Dermis microvascular lymphatic vessel endothelial cell (primary cell): ENCODE results near the gene MCRIP2. TPM values are rescaled to one million over a fixed set of nuclear protein-coding genes. Genes with fewer than 3 reads are reported as not detected.

Experiments used
- DNase-seq, 2 donors: peaks; one replicate each; pipeline versions ENCODE4 v3.0.0 to v3.0.0-alpha.2; 2010; ENCODE audit warnings: low read depth in 2 of 2
- total RNA-seq: library from RNA; depleted of rRNA; stranded (reverse); fragments of >200 nt; gene quantifications from 2 replicates; pipeline ENCODE4 v1.2.1, GENCODE V29; 2014

MCRIP2 gene
- total RNA-seq, 1 donor from 2014 or later, result 9.8 TPM

GRCh38 chr16:631808-632358, 9.7 kb upstream of the MCRIP2 start:
- DNase-seq, result no peak

- no peak for DNase-seq
These were observed 8.9 kb upstream of the MCRIP2 start for GRCh38 chr16:632486-633335.

GRCh38 chr16:633336-634050, 8.1 kb upstream of the MCRIP2 start:
- DNase-seq, result no peak

- no peak for DNase-seq
These were observed 7.5 kb upstream of the MCRIP2 start for GRCh38 chr16:634051-634670.

- no peak for DNase-seq
These were observed 6.6 kb upstream of the MCRIP2 start for GRCh38 chr16:634996-635395.

- DNase-seq, result no peak
These were observed 5.9 kb upstream of the MCRIP2 start for GRCh38 chr16:635573-636205.

DNA sequence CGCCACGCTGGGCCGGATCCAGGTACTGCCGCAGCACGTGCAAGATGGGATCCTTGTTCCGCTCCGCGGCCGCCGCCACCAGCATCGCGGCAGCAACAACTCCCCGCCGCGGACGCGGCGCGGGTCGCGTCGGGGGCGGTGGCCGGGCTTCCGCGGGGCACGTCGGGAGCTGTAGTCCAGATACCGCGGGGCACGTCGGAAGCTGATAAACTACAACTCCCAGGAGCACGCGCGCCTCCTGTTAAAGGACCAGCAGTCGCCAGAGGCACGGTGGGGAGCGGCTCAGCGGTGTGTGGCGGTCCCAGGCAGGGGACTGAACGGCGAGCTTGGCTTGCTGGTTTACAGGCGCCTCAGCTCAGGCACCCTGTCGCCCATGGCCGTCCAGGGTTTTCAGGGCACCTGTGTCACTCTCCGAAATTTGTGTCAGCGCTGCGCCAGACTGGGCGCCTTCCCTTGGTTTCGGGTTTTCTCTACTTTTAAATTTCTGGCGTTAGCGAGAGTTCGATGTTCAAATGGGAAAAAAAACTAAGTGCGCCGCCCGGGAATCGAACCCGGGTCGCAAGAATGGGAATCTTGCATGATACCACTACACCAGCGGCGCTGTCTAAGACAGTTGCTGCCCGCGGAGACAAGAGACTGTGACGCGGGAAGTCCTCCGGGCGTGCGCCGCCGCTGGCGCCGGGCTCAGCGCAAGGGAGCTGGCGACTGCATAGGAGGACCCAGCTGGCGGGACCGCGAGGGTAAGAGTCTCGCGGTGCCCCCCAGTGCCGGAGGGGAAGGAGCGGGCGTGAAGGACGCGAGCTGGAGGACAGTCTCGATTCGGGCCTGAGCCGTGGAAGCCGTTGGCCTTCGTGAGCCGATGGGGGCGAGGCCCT, 5.2 kb upstream of the MCRIP2 start, which contains the start of gene METTL26:
Gene METTL26 (minus strand): TSS at position 100 of the 875 bp plus-strand sequence. CDS start 15 bp downstream, at position 85.
- DNase-seq, result peak; percentile 88 to 97

- DNase-seq, result peak; percentile 66 to 91
These were observed 4.3 kb upstream of the MCRIP2 start for GRCh38 chr16:637081-638018.

GRCh38 chr16:638034-638543, 3.5 kb upstream of the MCRIP2 start:
- no peak for DNase-seq

DNA sequence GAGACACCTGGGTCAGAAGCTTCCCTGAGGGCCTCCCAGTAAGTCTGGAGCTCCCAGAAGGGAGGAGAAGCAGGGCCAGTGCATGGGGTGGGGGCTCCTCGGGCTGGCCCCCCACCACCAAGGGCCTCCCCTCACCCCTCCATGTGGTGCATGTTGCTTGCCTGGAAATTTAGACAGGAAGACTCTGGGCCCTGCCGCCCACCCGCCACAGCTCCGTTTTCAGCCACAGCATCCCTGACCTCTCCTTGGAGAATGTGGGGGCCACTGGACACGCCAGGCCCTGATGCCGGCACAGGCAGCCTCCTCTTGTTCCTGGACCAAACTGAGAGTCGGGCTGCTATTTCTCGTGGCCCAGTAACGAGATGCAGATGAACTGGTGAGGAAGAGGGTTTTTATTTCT, 2.8 kb upstream of the MCRIP2 start:
- DNase-seq, result no peak

DNA sequence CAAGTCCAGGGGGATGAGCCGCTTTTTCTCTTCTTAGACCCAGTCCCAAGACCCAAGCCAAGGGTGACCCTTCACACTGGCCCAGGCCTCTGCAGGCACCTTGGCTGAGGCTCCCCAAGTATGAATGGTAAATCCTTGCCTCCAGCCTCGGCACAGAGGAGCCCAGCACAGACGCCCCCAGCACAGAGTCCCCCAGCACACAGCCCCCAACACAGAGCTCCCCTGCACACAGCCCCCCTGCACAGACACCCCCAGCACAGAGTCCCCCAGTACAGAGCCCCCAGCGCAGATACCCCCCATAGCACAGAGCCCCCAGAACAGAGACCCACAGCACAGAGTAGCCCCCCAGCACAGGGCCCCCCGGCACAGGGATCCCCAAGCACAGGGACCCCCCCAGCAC, 1.0 kb upstream of the MCRIP2 start:
- no peak for DNase-seq

- DNase-seq, result no peak
These were observed 791 bp downstream of the MCRIP2 start for GRCh38 chr16:642189-643049.

- DNase-seq, result no peak
These were observed 1.4 kb downstream of the MCRIP2 start for GRCh38 chr16:643050-643368.

DNA sequence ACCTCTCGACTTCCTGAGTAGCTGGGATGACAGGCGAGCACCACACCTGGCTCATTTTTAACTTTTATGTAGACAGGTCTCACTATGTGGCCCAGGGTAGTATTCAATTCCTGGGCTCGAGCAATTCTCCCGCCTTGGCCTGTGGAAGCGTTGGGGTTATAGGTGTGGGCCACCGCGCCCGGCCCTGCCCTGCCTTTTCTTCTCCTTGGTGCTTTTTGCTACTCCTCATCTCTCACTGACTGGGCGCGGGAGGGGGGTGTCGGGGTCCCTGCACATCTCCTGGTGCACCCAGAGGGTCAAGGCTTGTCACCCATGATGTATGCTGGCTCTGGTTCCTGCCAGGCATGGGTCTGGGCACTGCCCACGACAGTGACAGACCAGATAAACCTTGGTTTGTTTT, 2.9 kb downstream of the MCRIP2 start:
- DNase-seq, result no peak

GRCh38 chr16:645852-646678, 4.4 kb downstream of the MCRIP2 start:
- no peak for DNase-seq

DNA sequence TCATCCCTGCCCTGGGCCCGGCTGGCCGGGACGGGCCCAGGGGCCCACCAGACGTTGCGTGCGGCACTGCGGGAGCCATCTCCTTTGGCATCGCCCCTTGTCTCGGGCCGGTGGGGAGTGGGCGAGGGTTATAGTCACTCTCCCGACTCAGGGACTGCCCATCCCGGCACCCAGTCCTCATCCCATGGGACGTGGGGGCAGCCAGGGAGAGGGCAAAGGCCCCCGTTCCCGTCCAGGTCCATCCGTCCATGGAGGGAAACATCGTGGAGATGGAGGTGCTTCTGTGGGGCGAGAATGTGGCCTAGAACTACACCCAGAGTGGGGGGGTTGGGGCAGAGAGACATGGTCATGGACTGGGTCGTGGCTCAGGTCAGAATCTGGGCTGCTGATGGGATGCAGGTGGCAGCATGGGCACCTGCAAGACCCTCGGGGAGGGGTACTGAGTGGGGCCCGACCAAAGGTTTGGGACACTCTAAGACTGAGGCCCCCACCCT, 5.1 kb downstream of the MCRIP2 start:
- DNase-seq, result no peak

- no peak for DNase-seq
These were observed 5.7 kb downstream of the MCRIP2 start for GRCh38 chr16:647173-647902.
